H1 (cell line): Measurements from ENCODE around the gene ADGRA3. TPM values are rescaled to one million over a fixed set of nuclear protein-coding genes. Genes with fewer than 3 reads are reported as not detected.

ENCODE experiments used
- RXRA ChIP-seq: IDR thresholded peaks from 2 replicates; pipeline ENCODE4 v1.6.1; 2011; ENCODE audit warnings: low read depth, mild to moderate bottlenecking, low read length, moderate library complexity; ENCODE audit not compliant: insufficient read depth
- polyA plus RNA-seq, 7 experiments: library from polyadenylated mRNA; depleted of rRNA in 3 of 7; stranded (reverse) in 5 of 7; unstranded in 2 of 7; fragments of >200 nt in 5 of 7; fragments of 200-250 nt in 2 of 7; gene quantifications; 1 replicate in 5 of 7; 2 replicates in 1 of 7; 4 replicates in 1 of 7; pipeline versions ENCODE4 v1.2.1 to v1.2.3, GENCODE V29; 2011 to 2013; ENCODE audit warnings: missing spikeins in 2 of 7, mixed read lengths in 2 of 7
- total RNA-seq: library from RNA; stranded (reverse); fragmentation: NEBNext Ultra II Directional; extraction: Animal tissue kit (Norgen Biotek cat#: 25700); gene quantifications from 2 replicates; pipeline ENCODE4 v1.2.1, GENCODE V29; 2021
- TF ChIP-seq, protein P1 (sequence below): IDR thresholded peaks from 2 replicates; pipeline ENCODE4 v1.6.1; 2011; ENCODE audit warnings: low read length, improper control_type of control experiment

The ADGRA3 gene
- total and polyA plus RNA-seq, 2 of the 8 experiments (the other 6 are each of a cell fraction or from before 2014, with no cell fraction given), result 31.5 to 63.0 TPM

DNA sequence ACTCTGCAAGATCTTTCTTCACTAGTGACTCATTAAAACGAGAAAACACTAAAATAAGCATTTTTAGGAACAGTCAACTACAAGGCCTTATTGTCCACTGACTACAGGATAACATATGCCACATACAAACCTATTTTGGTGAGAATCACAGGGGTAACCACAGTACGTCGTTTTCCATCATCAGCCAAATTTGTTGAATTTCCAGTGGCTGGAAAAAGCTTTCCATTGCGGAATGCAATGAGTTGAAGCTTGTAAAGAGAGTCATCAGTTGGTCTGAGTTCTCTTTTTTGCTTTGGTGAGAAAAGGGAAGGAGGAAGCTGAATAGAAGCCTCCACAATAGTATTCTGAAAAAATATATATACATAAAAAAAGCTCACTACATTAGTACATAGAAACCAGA, 102.4 kb downstream of the ADGRA3 start (continued):
- TF ChIP-seq, protein P1, sequence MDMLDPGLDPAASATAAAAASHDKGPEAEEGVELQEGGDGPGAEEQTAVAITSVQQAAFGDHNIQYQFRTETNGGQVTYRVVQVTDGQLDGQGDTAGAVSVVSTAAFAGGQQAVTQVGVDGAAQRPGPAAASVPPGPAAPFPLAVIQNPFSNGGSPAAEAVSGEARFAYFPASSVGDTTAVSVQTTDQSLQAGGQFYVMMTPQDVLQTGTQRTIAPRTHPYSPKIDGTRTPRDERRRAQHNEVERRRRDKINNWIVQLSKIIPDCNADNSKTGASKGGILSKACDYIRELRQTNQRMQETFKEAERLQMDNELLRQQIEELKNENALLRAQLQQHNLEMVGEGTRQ, result no peak
- TF ChIP-seq RXRA, result no peak
- TF ChIP-seq, all 59 proteins: peak for 0
